GM12874 (cell line): ENCODE results near the gene ATG4B.

Source experiments
- CTCF ChIP-seq: IDR thresholded peaks from 2 replicates; pipeline ENCODE4 v1.5.1; 2011; ENCODE audit warnings: low read depth, mild to moderate bottlenecking, control low read depth, low read length, moderate library complexity; ENCODE audit not compliant: insufficient read depth

ATG4B gene

GRCh38 chr2:241627675-241628074, 9.8 kb upstream of the ATG4B start:
- no peak for TF ChIP-seq CTCF

DNA sequence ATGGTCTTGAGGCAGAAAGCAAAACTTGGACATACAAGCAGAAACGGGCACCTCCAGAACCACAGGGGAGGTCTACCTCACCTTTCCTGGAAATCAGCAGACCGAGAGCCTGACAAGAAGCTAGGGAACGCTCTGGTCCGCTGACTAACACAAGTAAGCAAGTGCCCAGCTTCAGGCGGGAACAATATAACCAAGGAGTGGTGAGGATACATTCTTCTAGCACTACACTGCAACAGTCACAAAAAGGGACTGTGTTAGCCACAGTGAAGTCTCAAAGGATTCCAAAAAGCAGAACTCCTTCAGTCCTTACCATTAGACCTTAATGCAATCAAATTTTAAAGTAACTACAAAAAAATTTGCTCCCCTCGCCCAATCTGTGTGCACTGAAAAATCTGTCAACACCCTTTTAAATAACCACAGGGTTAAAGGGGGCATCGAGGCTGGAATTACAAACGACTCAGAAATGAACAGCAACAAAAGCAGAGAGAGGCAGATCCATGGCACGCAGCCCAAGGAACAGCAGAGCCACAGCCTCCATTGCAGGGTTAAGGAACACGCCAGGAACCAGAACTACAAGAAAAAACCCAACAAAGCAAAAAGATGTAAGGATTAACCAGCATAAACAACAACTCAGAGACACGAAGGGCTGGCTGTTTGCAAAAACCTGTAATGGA, 7.6 kb upstream of the ATG4B start:
- no peak for TF ChIP-seq CTCF

- no peak for TF ChIP-seq CTCF
These were observed 4.8 kb upstream of the ATG4B start for GRCh38 chr2:241632478-241633325.

DNA sequence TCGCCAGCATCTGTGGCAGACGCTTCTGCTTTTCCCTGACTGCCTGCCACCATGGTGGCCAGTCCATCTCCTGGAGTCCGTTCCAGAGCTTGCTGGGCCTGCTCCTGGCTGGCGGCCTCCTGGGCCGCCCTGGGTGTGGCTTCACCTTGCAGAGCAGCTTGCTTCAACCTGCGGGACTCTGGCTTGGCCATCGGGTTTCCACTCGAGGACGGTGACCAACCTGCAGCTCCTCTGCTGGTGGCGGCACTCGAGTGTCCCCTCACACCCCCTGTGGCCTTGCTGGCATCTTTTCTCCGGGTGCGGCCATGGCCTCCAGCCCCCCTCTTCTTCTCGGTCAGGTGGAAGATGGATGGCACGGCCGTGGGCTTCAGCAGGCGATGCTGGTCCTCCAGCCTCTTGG, 3.9 kb upstream of the ATG4B start:
- TF ChIP-seq CTCF = no peak

GRCh38 chr2:241635756-241636155, 1.7 kb upstream of the ATG4B start:
- no peak for TF ChIP-seq CTCF

GRCh38 chr2:241636182-241637017, 1.1 kb upstream of the ATG4B start:
- TF ChIP-seq CTCF = no peak
